Activated CD4-positive, alpha-beta T cell treated with anti-CD3 and anti-CD28 coated beads, Interleukin-2, amount 10 ng/mL, durations not matched to agents 7 days and 5 days (primary cell): Measurements from ENCODE around the gene ZNF792. TPM values are rescaled to one million over a fixed set of nuclear protein-coding genes. Genes with fewer than 3 reads are reported as not detected.

Experiments used
- CTCF ChIA-PET: fragments of 350-600 bp; sonication (Branson Sonifier 250); formaldehyde crosslinking; loops from one replicate; lab custom pipeline; 2021; ENCODE audit warnings: antibody characterized with exemption; lab: Charles Lee
- POLR2A ChIA-PET: fragments of 350-600 bp; sonication (Branson Sonifier 250); formaldehyde crosslinking; loops from one replicate; lab custom pipeline; 2021; ENCODE audit warnings: antibody characterized with exemption; lab: Charles Lee
- DNase-seq: peaks from one replicate; pipeline ENCODE4 v3.0.0-alpha.2; 2020
- H3K27ac Mint-ChIP-seq: one replicate; pipeline ENCODE4 v1.8.0; 2021; ENCODE audit warnings: mild to moderate bottlenecking, moderate library complexity, mixed read lengths
- H3K27me3 Mint-ChIP-seq: one replicate; pipeline ENCODE4 v1.8.0; 2021; ENCODE audit warnings: mixed read lengths
- H3K36me3 Mint-ChIP-seq: one replicate; pipeline ENCODE4 v1.8.0; 2021; ENCODE audit warnings: low read depth, mixed read lengths
- H3K4me1 Mint-ChIP-seq: one replicate; pipeline ENCODE4 v1.8.0; 2021; ENCODE audit warnings: mixed read lengths
- H3K4me3 Mint-ChIP-seq: one replicate; pipeline ENCODE4 v1.8.0; 2021; ENCODE audit warnings: mild to moderate bottlenecking, moderate library complexity, mixed read lengths
- H3K9me3 Mint-ChIP-seq: one replicate; pipeline ENCODE4 v1.8.0; 2021; ENCODE audit warnings: mixed read lengths
- total RNA-seq, 2 experiments: library from RNA; stranded (reverse); gene quantifications; one replicate each; pipeline ENCODE4 v1.2.3, GENCODE V29; 2021

Gene ZNF792
- total RNA-seq, 2 experiments from 2014 or later: 14.8 to 15.3 TPM

DNA sequence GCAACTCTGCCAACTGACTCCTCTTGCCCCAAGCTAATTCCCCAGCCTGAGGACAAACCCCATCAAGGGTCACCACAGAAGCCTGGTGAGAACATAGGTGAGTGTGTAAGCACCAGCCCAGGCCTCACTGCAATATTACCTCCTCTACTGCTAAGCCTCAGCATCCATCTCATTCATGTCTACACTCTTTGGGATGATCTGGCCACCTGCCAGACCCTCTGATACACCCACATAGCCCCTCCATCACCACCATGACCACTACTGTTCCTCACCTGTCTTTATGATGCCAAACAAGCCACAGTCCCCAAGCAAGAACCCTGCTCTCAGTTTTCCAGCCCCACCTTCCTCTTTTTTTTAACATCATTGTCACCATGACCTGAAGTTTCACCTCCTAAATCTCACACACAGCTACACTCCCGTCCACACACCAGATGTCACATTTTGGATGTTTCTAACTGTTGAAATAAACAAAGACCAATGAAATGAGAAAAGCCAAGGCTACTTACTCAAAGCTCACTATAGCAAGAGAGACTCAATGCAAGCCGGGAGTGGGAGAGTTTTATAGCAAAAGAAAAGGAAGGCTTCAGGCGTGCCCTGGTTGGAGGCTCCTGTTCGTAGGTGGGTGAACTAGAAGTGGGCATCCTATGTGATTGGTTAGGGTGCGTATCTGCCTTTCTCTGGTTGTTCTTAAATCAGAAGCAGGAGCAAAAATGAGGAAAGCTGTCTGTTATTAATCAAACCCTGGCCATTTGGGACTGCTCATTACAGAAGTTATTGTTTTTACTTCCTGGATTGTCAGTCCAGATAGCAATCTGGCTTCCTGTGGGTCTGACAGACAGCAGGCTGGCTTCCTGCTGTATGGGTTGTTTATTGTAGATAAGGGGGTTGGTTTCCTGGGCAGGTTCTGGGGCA, 2.0 kb downstream of the ZNF792 start:
- Mint-ChIP-seq H3K9me3 (peaks cover 75% of the 10 kb centered on the region), H3K4me1 (peaks cover 38% of the 10 kb centered on the region), H3K36me3 (peaks cover 72% of the 10 kb centered on the region), H3K27me3 (no peaks in the 10 kb centered on the region), H3K27ac (peak overlapping the region; percentile 94), H3K4me3 (peak overlapping the region; percentile 98)
- POLR2A ChIA-PET: no interaction called here
- CTCF ChIA-PET: interaction anchor here (0.9 to 1.3 kb wide), 2 partner anchors 26 to 35 kb away, joined by 3 read pairs; partner anchors contain the start of gene ZNF30
- peak; percentile 63 for DNase-seq

DNA sequence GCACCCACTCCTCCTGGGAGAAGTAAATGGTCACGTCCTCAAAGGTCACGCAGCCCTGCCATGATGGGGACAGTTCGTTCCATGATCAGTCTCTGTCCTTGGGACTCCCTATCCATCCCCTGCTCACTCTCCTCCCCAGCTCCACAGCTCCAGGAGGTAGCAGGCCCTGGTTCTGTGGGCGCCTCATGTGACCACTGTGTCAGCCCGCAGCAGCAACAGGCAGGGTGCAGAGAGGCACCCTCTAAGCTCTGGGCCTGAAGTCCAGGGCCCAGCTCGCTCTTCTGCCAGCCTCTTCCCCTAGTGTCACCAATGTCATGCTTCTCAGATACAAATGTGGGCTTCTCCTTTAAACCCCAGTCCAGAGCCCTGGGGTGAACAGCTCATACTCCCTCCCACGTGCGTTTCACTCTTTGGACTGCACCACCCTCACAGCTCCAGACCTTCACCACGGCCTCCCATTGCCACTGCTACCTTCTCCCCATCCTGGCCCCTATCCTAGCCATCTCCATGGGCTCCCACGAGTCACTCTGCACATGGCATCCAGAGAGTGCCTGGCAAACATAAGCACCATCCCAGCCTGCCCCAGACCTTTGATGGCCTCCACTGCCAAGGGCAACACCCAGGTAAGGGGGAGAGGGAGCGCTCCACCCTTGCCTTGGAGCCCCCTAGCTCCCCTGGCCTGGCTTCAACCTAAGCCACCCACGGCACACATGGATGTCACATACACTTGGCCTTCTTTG, 2.9 kb downstream of the ZNF792 start:
- POLR2A ChIA-PET: no interaction called here
- H3K4me1 Mint-ChIP-seq: peaks cover 38% of the 10 kb centered on the region
- no peak for DNase-seq
- H3K27ac Mint-ChIP-seq: no peak overlapping the region
- H3K27me3 Mint-ChIP-seq: no peaks in the 10 kb centered on the region
- no peak overlapping the region for H3K4me3 Mint-ChIP-seq
- peaks cover 76% of the 10 kb centered on the region for H3K9me3 Mint-ChIP-seq
- H3K36me3 Mint-ChIP-seq: peaks cover 80% of the 10 kb centered on the region
- CTCF ChIA-PET: interaction anchor here (1.3 to 1.6 kb wide), 3 partner anchors 11 to 34 kb away, joined by 3 read pairs; partner anchors contain the start of gene ZNF30

DNA sequence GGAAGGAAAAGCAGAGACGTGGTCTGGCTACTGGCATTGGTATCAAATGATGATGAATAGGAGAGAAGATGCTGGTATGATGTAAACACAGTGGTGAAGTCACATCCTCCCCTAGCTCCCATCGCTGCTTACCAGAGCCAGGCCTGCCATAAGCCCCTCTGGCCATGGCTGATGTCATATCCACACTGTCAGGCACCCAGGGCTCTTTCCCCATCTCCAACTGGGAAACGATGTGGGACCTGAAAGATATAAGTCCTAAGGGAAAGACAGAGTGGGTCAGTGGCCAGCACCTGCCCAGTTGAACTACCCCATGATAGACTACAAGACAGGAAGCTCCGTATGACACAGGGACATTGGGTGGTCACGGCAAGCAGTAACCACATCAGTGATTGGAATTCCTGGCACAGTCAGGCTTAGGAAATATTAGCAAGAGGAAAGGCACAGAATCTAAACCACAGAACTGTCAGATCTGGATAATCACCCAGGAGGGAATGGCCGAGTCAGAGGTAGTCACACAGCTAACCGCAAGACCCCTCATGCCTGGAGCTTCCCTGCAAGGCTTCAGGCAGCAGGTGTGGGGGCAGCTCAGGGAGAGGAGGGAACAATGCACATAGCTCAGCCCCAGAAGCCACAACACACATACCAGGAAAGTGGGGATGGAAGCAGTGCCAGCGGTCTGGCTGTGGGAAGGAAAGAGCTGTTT, 3.8 kb downstream of the ZNF792 start:
- CTCF ChIA-PET: interaction anchor here (0.6 to 1.6 kb wide), 5 partner anchors 9 to 33 kb away, joined by 3 to 4 read pairs (median 3); partner anchors contain the start of gene ZNF30
- H3K27me3 Mint-ChIP-seq: no peaks in the 10 kb centered on the region
- H3K4me3 Mint-ChIP-seq: no peak overlapping the region
- DNase-seq: no peak
- H3K36me3 Mint-ChIP-seq: peaks cover 82% of the 10 kb centered on the region
- POLR2A ChIA-PET: no interaction called here
- peaks cover 76% of the 10 kb centered on the region for H3K9me3 Mint-ChIP-seq
- peaks cover 35% of the 10 kb centered on the region for H3K4me1 Mint-ChIP-seq
- H3K27ac Mint-ChIP-seq: peak overlapping the region; percentile 54

DNA sequence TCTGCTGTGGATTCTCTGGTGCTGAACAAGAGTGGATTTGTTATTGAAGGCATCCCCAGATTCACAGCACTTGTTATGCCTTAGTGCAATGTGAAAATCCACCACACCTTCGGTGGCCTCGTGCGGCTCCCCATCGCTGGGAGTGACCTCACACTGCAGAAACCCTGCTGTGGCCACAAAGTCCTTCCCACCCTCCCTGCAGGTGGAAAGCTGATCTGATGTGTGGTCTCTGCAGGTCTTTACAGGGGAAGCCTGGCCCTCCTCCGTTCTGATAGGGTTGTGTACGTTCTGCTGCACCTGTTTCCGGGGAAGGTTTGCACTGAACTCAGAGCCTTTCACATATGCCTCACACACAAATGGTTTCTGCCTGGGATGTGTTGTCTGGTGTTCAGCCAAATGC, 5.0 kb downstream of the ZNF792 start:
- POLR2A ChIA-PET: no interaction called here

DNA sequence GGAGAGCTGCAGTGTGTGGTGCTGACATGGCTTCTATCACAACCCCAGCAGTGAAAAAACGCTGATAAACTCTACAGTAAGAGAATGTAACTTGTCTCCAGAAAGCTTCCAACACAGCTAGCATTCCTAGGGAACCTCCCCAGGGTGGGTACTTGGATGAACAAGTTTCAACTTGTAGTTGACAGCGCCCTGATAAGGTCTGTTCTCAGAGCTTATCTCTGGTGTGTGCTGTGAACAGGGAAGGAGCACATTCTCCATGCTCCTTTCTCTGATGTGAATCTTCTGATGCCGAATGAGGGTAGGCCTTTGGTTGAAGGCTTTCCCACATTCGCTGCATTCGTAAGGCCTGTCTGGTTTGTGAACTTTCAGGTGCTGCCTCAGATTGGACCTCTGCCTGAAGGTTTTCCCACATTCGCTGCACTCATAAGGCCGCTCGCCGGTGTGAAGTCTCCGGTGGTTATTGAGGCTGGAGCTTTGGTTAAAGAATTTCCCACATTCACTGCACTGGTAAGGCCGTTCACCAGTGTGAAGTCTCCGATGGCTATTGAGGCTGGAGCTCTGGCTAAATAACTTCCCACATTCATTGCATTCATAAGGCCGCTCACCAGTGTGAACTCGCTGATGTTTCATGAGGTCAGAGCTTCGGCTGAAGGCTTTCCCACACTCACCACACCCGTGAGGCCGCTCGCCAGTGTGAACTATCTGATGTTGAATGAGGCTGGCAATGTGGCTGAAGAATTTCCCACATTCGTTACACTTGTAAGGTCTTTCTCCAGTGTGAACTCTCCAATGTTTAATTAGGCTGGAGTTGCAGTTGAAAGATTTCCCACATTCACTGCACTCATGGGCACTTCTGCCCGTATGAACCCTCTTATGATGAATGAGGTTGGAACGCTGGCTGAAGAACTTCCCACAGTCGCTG, 5.9 kb downstream of the ZNF792 start:
- no peak for DNase-seq
- ChIA-PET POLR2A (no interaction called here), CTCF (interaction anchor here (1.0 kb wide), 1 partner anchor 10 kb away, joined by 3 read pairs; no protein-coding TSS in a partner anchor)
- Mint-ChIP-seq H3K4me3 (no peak overlapping the region), H3K9me3 (peaks cover 83% of the 10 kb centered on the region), H3K27me3 (no peaks in the 10 kb centered on the region), H3K36me3 (peaks cover 94% of the 10 kb centered on the region), H3K27ac (peak overlapping the region; percentile 13), H3K4me1 (peaks cover 24% of the 10 kb centered on the region)

More for the DNA sequence above, 5.0 kb downstream of the ZNF792 start:
- Mint-ChIP-seq H3K4me3 (no peak overlapping the region), H3K36me3 (peaks cover 88% of the 10 kb centered on the region), H3K9me3 (peaks cover 78% of the 10 kb centered on the region), H3K4me1 (peaks cover 27% of the 10 kb centered on the region), H3K27me3 (no peaks in the 10 kb centered on the region), H3K27ac (no peak overlapping the region)
- DNase-seq: no peak
- CTCF ChIA-PET: no interaction called here

DNA sequence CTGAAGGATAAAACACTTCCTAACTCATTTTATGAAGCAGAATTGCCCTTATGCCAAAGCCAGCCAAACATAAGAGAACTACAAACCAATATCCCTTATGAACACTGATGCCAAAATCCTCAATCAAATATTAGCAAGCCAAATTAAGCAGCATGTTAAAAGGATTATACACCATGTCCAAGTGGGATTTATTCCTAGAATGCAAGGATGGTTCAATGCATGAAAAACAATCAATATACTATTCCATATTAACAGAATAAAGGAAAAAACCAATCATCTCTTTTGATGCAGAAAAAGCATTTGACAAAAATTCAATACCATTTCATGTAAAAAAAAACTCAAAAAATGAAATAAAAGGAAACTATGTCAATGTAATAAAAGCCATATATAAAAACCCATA, 10.9 kb downstream of the ZNF792 start:
- H3K9me3 Mint-ChIP-seq: peaks cover 72% of the 10 kb centered on the region
- H3K27ac Mint-ChIP-seq: no peak overlapping the region

DNA sequence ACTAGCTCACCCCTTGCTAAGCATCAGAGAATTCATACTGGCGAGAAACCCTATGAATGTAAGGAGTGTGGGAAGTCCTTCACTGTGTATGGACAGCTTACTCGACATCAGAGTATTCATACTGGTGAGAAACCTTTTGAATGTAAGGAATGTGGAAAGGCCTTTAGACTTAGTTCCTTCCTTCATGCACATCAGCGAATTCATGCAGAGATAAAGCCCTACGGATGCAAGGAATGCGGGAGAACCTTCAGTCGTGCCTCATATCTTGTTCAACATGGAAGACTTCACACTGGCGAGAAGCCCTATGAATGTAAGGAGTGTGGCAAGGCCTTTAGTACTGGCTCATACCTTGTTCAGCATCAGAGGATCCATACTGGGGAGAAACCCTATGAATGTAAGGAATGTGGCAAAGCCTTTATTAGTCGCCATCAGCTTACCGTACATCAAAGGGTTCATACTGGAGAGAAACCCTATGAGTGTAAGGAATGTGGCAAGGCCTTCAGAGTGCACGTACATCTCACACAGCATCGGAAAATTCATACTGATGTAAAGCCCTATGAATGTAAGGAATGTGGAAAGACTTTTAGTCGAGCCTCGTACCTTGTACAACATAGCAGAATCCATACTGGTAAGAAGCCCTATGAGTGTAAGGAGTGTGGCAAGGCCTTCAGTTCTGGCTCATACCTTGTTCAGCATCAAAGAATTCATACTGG, 20.0 kb downstream of the ZNF792 start:
- Mint-ChIP-seq H3K4me1 (no peaks in the 10 kb centered on the region), H3K9me3 (peaks cover 57% of the 10 kb centered on the region)

More for the DNA sequence above, 10.9 kb downstream of the ZNF792 start:
- ChIA-PET CTCF (no interaction called here), POLR2A (no interaction called here)
- DNase-seq: no peak
- H3K4me3 Mint-ChIP-seq: no peak overlapping the region
- no peaks in the 10 kb centered on the region for H3K4me1 Mint-ChIP-seq
- H3K36me3 Mint-ChIP-seq: peaks cover 77% of the 10 kb centered on the region
- no peaks in the 10 kb centered on the region for H3K27me3 Mint-ChIP-seq

DNA sequence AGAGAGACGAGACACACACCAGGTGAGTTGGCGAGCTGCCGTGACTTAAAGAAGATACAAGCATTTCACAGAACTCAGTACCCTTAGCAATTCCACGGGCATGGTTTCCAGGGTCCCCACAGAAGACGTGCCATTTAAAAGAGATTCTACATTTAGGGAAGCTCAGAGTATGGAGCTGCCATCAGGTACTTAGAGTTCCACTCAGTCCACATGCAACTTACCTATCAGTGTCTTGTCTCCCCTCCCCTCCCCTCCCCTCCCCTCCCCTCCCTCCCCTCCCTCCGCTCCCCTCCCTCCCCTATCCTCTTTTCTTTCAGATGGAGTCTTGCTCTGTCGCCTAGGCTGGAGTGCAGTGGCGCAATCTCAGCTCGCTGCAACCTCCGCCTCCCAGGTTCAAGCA, 25.1 kb downstream of the ZNF792 start:
- H3K9me3 Mint-ChIP-seq: peaks cover 40% of the 10 kb centered on the region
- H3K36me3 Mint-ChIP-seq: peaks cover 57% of the 10 kb centered on the region
- no peak overlapping the region for H3K4me3 Mint-ChIP-seq
- ChIA-PET CTCF (interaction anchor here (0.5 kb wide), 1 partner anchor 113 kb away, joined by 3 read pairs; no protein-coding TSS in a partner anchor), POLR2A (no interaction called here)
- H3K4me1 Mint-ChIP-seq: no peaks in the 10 kb centered on the region
- DNase-seq: no peak
- no peak overlapping the region for H3K27ac Mint-ChIP-seq
- no peaks in the 10 kb centered on the region for H3K27me3 Mint-ChIP-seq

More for the DNA sequence above, 20.0 kb downstream of the ZNF792 start:
- H3K27ac Mint-ChIP-seq: no peak overlapping the region
- no peaks in the 10 kb centered on the region for H3K27me3 Mint-ChIP-seq
- ChIA-PET CTCF (no interaction called here), POLR2A (no interaction called here)
- DNase-seq: no peak
- H3K36me3 Mint-ChIP-seq: peaks cover 52% of the 10 kb centered on the region
- no peak overlapping the region for H3K4me3 Mint-ChIP-seq

DNA sequence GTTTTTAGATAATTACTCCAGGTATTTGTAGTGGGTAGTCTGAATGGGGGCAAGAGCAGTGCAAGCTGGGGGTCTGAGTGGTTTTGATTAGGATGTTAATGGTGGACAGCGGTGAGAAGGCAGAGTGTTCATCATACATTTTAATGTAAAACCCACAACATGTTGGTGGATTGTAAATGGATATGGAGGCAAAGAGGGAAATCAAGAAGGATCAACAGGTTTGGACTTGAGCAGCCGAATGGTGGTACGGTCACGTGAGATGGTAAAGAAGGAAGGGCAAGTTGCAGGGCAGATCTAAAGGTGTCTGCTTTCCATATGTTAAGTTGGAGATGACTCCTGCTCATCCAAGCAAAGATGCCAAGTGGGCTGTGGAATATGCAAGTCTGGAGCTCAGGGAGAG, 27.8 kb downstream of the ZNF792 start:
- Mint-ChIP-seq H3K27ac (no peak overlapping the region), H3K9me3 (peaks cover 17% of the 10 kb centered on the region), H3K4me1 (no peaks in the 10 kb centered on the region), H3K36me3 (peaks cover 51% of the 10 kb centered on the region), H3K4me3 (no peak overlapping the region), H3K27me3 (no peaks in the 10 kb centered on the region)
- ChIA-PET POLR2A (interaction anchor here (0.6 kb wide), 1 partner anchor 585 kb away, joined by 3 read pairs; no protein-coding TSS in a partner anchor), CTCF (interaction anchor here (1.2 kb wide), 1 partner anchor 26 kb away, joined by 3 read pairs; no protein-coding TSS in a partner anchor)
- DNase-seq: no peak

DNA sequence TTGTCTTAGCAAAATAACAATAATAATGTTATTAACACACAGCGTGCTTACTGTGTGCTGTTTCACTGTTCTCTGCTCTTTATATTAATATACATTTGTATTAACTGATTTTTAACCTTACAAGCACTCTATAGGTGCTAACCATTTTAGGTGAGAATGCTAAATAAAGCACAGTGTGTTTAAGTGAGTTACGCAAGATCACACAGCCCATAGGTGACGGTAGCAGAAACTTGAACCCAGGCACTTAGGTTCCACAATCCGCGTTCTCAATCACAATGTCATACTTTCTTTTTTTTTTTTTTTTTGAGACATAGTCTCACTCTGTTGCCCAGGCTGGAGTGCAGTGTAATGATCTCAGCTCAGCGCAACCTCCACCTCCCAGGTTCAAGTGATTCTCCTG, 31.5 kb downstream of the ZNF792 start:
- POLR2A ChIA-PET: no interaction called here
- H3K36me3 Mint-ChIP-seq: peaks cover 50% of the 10 kb centered on the region

More for the DNA sequence above, 31.5 kb downstream of the ZNF792 start:
- Mint-ChIP-seq H3K4me1 (peaks cover 5% of the 10 kb centered on the region), H3K27me3 (no peaks in the 10 kb centered on the region), H3K9me3 (peaks cover 12% of the 10 kb centered on the region), H3K27ac (no peak overlapping the region), H3K4me3 (no peak overlapping the region)
- no peak for DNase-seq
- CTCF ChIA-PET: interaction anchor here (0.6 kb wide), 1 partner anchor 1536 kb away, joined by 3 read pairs; no protein-coding TSS in a partner anchor
